GM19238 (cell line): ENCODE results near the gene NFRKB.
"Not testable (repeated sequence)": the region's sequence is repeated elsewhere in the genome, so short reads cannot be mapped to it uniquely, and the experiment has no call there.

Experiments used
- DNase-seq: peaks from one replicate; pipeline ENCODE4 v3.0.0; 2011; ENCODE audit warnings: low spot score; ENCODE audit not compliant: insufficient read length

Gene NFRKB

DNA sequence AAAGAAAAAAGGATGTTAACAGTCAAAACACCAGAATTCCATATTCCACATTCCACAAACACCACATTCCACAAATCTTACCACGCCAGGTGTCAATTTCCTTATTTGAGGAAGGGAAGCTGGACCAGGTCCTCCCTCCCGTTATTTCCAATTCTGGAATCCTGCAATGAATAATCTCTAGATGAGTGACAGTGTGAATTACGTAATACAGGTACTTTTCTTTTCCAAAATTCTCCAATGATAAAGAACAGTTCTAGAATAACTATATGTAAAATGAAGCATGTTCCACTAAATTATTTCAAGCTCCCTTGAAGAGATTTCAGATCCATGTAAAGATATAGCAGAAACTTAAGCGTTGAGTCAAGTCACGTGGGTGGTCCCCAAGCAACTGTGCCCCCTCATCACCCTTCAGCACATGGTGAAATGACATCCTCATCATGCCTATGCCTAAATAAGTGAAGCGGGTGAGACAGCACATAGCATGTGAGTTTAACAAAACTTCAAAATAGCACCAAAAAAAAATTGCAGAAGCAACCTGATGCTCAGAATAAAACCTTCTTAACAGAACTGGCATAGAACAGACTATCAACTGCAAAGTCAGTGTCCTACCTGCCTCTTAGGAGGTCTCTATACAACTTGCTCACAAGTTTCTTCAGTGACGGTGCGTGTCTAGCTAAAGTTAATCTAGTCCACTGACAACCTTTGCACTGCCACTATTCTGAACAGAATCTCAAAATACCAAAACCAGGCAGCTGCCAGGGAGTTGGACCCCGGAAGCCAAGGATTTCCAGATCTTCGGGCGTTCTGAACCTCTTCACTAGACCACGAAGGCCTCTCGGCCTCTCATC, 876 bp downstream of the NFRKB start:
- DNase-seq = no peak

DNA sequence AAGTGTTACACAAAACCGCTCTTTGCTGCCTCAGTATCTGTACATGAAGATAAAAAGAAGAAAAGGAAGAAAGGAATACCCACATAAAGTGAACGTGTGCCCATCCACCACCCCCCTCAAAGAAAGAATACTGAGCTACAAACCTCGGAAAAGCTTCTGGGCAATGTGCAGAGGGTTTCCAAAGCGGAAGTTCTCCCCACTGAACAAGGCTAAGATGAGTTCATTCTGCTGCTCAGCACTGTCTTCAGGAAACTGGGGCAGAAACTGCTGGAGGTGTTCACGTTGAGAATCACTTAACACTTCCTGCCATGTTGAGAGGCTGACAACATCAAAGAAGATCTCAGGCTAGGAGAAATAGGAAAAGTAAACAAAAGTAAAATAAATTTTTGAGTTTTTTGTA, 6.9 kb downstream of the NFRKB start:
- no peak for DNase-seq

DNA sequence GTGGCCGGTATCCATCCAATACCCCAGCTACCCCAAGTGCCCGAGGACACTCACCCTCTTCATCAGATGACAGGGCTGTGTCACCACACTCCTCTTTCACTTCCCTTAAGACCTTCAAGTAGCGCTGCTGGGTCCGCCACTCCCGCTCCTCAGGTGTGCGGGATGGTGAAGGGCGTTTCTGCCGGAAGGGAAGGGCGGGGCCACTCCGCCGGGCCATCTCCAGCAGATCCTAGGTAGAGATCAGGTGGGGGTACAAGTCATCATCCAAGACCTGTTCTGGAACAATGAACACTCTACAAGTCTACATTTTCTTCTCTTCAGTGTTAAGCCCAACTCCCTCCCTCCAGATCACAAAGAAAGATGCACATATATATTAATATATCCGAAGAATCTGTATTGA, 10.0 kb downstream of the NFRKB start:
- no peak for DNase-seq

DNA sequence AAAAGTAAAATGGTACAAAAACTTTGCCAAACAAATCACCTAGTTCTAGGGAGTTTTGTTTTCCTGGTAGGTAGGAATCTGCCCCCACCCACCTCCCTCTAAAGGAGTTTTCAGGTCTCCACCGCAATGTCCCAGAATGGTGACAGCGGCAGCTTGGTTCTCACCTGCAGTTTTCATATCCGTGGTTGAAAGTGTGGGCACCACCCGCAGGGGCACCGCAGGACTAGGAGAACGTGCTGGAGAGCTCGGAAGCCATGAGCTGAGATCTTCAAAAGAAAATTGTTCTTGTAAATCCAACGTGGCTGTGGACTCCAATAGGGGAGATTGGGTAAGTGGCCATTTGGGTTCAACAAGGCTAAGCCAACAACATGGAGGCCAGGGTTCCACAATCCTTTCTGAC, 10.8 kb downstream of the NFRKB start:
- DNase-seq = no peak

DNA sequence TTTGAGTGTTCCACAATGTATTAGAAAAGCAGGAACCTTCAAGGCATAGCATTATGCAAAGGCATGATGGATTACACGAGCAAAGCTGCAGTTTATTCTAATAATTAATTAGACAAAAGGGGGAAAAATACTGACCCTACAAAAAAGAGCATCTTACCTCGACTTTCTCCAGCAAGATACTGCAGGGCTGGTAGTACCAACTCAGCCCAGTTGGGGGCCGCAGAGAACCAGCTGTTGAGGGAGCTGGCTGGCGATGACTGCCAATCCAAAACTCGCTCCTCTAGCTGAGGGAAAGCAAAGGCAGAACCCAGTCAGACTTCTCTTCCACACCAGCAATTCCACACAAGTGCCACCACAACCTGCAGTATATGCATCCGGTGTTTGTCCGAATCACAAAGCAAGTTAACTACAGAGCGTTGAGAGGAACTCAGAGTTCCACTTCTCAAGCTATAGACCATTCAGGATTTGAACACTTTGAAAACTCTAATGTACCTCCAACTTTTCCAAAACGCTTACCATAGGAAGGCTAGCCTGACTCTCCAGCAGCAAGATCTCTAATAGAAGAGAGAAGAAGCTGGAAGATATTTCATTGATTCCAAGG, 13.7 kb downstream of the NFRKB start:
- DNase-seq = peak; percentile 19

DNA sequence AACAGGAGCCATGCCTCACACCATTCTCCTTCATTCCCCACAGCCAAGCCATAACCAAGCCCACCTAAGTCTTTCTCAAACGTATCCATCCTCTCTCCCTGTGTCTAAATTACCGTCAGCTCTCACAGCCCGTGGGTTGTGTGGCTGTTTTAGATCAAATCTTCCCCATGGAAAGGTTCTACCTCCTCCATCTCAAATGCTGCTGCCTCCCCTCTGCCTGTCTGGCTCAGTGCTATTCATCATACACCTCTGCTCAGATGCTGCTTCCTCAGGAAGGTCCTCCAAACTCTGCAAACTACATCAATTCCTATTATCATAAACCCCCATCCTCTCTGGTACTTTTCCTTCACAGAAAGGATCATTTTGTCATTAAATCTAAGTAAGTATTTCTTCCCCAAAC, 15.1 kb downstream of the NFRKB start:
- no peak for DNase-seq

DNA sequence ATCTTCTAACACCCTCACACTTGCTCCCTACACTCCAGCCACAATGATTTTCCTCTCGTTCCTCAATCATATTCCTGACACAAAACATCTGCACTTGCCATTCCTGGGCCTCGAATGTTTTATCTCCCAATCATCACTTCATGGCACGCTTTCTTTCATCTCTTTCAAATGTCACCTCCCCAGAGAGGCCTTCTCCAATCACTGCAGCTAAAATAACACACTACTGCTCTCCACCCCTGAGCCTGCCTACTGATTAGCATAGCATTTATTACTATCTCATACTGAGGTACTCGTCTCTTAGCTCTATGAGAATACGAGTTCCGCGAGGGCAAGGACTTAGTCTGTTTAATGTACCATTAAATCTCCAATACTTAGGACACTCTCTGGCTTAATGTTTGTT, 23.5 kb downstream of the NFRKB start:
- DNase-seq = no peak

DNA sequence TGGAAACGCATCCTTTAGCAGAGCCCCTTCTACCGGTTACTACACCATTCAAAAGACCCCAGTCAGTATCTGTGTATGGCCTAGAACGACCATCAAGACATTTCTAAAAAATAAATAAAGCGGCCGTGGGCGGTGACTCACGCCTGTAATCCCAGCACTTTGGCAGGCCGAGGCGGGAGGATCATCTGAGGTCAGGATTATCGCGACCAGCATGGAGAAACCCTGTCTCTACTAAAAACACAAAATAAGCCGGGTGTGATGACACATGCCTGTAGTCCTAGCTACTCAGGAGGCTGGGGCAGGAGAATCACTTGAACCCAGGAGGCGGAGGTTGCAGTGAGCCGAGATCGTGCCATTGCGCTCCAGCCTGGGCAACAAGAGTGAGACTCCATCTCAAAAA, 26.8 kb downstream of the NFRKB start:
- not testable (repeated sequence) for DNase-seq

DNA sequence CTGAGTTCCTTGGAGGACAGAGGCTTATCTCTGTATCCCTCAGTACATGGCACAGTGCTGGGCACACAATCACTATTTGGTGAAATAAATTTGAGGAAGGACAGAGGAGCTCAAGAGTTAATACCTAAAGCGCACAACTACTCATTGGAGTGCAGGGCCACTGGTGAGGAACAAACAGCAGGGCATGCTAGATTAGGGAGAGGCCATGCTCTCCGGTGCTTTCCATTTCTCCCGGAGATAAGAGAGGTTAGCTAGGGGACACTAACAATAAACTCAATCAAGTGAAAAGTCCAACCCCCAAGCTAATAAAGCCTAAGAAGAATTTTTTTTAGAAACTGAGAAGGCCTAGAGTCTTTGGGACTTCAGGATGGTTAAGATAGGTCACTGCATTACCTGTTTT, 29.1 kb downstream of the NFRKB start:
- DNase-seq = no peak

DNA sequence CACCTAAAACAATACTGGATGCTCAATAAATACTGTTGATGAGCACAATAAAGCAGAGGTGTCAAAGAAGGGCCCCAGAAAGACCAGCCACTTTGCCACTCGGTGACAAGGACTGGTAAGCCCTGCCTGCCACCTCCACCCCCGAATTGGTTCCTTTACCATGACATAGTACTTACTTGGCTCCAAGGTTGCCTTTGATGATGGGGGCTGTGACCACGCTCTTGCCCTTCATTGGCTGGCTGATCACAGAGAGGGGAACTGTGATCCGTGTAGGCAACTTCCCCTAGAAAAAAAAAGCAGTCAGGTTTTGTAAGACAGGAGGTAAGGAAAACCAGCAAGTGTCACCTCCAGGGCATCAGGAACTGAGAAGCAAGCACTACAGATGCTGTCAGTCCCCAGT, 29.7 kb downstream of the NFRKB start:
- DNase-seq = no peak

DNA sequence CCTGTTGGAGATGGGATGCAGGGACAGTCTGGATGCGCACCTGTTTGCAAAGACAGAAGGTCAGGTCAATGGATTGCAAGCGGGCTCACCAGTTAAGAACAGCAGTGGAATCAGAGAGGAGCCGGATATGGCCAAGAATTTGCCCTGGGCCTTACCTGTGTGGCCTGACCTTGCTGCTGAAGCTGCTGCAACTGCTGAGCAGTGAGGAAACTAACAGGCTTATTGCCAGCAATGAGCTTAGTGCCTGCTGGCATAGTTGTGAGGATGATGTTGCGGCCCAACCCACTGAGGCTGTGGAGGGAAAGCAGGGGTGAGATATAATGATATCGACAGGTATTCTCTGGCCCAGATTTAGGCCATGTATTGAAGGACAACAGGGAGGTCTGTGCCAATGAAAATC, 30.6 kb downstream of the NFRKB start:
- no peak for DNase-seq

DNA sequence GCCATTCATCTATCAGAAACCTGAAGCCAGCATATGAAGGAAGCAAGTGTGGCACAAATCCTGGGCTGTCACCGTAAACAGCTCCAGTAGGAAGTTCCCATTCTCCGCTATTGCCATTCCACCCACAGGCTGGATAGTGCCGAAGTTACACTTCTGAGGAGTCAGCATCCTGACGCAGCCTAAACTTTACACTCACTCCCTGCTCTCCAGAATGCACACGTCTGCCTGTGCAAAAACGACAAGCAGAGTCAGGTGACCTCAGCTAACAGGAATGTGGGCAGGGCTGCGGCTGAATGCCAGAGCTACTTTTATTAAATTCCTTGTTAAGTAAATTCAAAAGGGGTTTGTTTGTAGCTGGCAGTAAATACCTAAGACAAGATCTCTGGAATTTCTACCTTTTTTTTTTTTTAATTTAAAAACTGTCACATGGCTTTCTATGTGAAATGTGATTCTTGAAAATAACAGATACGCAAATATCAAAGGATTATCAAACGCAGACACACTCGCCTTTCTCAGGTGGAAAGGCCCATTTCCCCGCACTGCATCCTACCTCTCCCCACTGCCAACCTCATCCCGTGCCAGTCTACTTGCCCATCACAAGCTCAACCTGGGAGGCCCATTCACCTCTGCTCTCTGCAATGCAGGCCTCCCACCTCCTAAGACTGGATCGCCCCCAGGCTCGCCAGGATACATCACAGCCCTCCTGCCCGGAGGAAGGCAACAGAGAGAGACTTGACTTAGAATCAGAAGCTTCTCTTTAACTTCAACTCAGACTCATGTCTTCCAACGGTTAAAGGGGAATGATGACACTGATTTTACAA, 33.5 kb downstream of the NFRKB start:
- no peak for DNase-seq

DNA sequence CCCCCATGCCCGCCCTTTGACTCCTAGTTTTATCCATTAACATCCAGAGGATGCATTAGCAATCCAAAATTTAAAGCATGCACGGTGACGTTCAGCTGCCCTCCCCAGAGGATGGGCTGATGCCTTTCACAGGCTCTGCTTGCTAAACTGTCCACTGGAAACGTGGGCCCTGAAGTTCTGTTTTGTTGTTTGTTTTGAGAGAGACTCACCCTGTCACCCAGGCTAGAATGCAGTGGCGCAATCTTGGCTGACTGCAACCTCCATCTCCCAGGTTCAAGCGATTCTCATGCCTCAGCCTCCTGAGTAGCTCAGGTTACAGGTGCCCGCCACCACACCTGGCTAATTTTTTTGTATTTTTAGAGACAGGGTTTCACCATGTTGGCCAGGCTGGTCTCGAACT, 39.3 kb downstream of the NFRKB start:
- no peak for DNase-seq

DNA sequence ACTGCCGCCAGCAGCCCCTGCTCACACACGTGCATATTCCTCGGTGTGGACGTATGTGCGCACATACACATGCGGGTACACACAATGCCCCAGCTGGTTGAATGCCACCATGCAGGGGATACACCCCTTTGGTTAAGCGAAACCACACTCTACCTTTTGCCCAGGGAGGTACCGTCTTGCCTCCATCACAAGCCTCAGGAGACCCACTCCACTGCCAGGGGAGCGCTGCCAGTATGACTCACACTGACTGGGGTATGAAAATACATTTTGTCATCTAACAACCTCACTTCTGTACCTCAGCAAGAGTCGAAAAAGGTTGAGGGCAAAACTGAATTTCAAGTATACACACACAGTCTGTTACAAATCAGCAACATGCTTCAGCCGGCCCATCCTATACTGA, 40.3 kb downstream of the NFRKB start:
- no peak for DNase-seq

DNA sequence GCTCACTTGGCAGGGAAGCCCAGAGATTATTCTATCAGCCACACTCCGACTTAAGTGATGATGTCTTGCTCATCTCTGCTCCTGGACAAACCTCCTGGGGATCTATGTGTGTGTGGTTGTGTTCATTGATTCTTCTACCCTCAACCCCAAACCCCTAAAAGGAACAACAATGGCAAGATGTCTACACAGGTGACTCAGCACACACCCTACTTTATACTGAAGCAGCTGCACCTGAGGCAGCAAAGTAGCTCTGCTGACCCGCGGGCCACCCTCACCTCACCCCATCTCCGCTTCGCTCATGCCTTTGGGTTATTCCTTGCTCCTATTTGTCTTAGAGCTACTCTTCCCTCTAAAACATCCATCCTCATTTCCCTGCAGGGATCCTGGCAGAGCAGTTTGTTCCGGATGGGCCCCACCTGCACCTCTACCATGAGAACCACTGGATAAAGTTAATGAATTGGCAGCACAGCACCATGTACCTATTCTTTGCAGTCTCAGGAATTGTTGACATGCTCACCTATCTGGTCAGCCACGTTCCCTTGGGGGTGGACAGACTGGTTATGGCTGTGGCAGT, 41.1 kb downstream of the NFRKB start:
- no peak for DNase-seq

DNA sequence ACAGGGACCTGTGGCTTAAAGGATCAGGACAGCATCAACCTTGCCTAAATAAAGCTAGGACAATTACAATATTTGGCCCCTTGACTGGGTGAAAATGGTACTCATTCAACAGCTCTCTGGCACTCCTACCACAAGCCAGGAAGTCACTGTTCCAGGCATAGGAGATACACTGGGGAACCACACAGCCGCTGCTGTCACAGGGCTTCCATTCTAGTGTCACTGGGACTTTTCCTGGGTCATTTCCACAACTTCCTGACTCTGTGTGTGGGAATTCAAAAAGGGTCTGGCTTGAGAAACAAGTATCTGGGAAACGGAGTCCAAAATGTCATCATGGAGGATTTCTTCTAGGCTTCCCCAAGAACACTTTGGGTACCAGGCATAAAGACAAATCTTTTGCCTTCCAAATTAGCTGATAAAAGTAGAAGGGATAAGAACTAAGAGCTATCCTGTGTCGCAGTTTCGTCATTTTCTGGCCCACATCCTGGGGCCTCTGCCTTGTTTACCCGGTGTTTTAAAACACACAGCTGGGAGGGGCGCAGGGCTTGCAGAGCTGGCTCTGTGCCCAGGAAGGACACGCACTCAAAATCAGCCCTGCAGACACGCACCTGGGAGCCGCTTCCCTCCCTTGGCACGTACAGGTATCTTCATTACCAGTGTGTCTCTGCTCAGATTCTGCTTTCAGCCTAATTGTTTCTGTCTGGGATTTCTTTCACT, 41.7 kb downstream of the NFRKB start:
- no peak for DNase-seq

DNA sequence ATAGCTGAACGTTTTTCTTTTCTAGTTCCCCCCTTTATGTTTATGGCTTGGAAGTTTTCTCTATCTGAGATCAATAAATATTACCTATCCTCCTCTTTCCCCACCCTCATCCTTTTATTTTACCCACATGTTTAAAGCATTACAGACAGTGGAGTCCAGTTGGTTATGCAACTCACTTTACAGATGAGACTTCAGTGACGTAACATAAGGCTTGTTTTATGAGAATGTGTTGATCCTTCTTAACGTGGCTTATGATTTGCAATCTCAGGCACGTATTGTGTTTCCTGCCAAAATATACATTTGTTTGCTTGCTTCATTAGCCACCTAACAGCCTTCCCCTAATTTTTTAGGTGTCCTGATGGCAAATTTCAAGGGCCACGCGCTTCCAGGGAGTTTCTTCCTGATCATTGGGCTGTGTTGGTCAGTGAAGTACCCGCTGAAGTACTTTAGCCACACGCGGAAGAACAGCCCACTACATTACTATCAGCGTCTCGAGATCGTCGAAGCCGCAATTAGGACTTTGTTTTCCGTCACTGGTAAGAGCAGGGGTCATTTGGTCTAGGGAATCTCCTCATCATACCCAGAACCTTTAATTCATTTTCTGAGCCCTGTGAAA, 43.1 kb downstream of the NFRKB start:
- no peak for DNase-seq

DNA sequence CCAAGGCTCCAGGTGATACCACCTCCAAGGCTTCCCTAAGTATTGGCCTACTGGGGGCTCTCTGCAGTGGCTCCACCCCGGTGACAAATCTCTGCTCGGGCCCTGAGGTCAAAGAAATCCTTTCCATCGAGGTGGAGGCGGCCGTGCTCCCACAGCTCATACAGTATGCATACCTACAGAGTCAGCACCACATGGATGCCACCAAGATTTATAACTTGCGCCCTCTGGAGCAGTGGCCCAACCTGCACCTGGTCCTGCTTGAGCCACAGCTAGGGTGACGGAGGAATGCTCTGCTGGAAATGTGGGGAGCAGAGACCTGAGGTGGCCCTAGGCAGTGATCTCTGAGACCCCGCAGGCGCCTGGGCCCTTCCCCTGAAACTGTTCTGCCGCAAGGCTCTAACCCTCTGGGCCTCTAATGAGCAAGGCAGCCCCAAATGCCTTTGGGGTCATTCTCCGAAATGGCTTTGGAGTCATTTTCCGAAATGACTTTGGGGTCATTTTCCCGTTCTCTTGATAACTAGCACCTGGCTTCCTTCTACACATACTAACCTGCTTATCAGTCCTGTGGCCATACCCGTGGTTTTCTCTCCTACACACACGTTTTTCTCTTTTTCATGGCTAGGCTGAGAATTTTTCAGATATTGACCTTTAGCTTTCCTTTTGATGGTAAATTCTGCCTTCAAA, 45.8 kb downstream of the NFRKB start:
- DNase-seq = no peak

DNA sequence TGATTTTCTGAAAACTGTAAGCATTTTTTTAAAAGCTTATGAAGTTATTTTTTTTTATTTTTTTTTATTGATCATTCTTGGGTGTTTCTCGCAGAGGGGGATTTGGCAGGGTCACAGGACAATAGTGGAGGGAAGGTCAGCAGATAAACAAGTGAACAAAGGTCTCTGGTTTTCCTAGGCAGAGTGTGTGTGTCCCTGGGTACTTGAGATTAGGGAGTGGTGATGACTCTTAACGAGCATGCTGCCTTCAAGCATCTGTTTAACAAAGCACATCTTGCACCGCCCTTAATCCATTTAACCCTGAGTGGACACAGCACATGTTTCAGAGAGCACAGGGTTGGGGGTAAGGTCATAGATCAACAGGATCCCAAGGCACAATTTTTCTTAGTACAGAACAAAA, 48.0 kb downstream of the NFRKB start:
- DNase-seq = not testable (repeated sequence)
